ENCODE measurements around the gene PLEKHA4. TPM values are rescaled to one million over a fixed set of nuclear protein-coding genes. Genes with fewer than 3 reads are reported as not detected.

PLEKHA4 gene
- total and polyA plus RNA-seq, 9 of the 15 experiments (the other 6 are each of a cell fraction or from before 2014, with no cell fraction given): 0.07 to 30.8 (median 11.4) TPM

GRCh38 chr19:48812094-48812929 is 56.1 kb downstream of the PLEKHA4 start (continued):
- TF ChIP-seq PBX2 (CRISPR knock-in tag; IDR thresholded peaks at IDR 0.05; ENCODE audit: low read depth): 0 out of 2 replicates have a peak, but pooled peaks have one; percentile 11
- TF ChIP-seq PBX2 (tag; conservative IDR thresholded peaks at IDR 0.05; ENCODE audit: low read depth): no peak
- TF ChIP-seq, protein P1, sequence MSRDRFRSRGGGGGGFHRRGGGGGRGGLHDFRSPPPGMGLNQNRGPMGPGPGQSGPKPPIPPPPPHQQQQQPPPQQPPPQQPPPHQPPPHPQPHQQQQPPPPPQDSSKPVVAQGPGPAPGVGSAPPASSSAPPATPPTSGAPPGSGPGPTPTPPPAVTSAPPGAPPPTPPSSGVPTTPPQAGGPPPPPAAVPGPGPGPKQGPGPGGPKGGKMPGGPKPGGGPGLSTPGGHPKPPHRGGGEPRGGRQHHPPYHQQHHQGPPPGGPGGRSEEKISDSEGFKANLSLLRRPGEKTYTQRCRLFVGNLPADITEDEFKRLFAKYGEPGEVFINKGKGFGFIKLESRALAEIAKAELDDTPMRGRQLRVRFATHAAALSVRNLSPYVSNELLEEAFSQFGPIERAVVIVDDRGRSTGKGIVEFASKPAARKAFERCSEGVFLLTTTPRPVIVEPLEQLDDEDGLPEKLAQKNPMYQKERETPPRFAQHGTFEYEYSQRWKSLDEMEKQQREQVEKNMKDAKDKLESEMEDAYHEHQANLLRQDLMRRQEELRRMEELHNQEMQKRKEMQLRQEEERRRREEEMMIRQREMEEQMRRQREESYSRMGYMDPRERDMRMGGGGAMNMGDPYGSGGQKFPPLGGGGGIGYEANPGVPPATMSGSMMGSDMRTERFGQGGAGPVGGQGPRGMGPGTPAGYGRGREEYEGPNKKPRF (IDR thresholded peaks at IDR 0.05; ENCODE audit: low read depth, low read length): no peak
- TF ChIP-seq KDM1A (IDR thresholded peaks at IDR 0.05): no peak
- TF ChIP-seq ZNF436 (CRISPR knock-in tag; IDR thresholded peaks at IDR 0.05): no peak
- TF ChIP-seq IRF2 (CRISPR knock-in tag; IDR thresholded peaks at IDR 0.05): no peak
- TF ChIP-seq KLF16 (IDR thresholded peaks at IDR 0.05): no peak
- no peak for TF ChIP-seq ELF4 (CRISPR knock-in tag; IDR thresholded peaks at IDR 0.05)
- 0 out of 2 replicates have a peak, but pooled peaks have one; percentile 38 for TF ChIP-seq MGA (IDR thresholded peaks at IDR 0.05)
- no peak for TF ChIP-seq SREBF2 (CRISPR knock-in tag; IDR thresholded peaks at IDR 0.05)
- TF ChIP-seq CC2D1A (IDR thresholded peaks at IDR 0.05): no peak
